ENCODE results near the gene GTF2A1. TPM values are rescaled to one million over a fixed set of nuclear protein-coding genes. Genes with fewer than 3 reads are reported as not detected.
A peak's percentile ranks its signal among the peaks of the same experiment; 100 is the strongest.
"Not testable (repeated sequence)": the region's sequence is repeated elsewhere in the genome, so short reads cannot be mapped to it uniquely, and the experiment has no call there.

The GTF2A1 gene
- total RNA-seq, result 21.7 TPM

GRCh38 chr14:81220830-81221578 lies at the start of gene GTF2A1:
Gene GTF2A1, minus strand, starts transcription at chr14:81220959. Its CDS starts 441 bp downstream, at chr14:81220518.
- ATAC-seq, result peak; percentile 95

- no peak for ATAC-seq
Measured at GRCh38 chr14:81269979-81270375, 49.2 kb upstream of the GTF2A1 start.

GRCh38 chr14:81269100-81269978 lies 48.6 kb upstream of the GTF2A1 start:
- peak; percentile 79 for ATAC-seq

- peak; percentile 85 for ATAC-seq
Measured at GRCh38 chr14:81268016-81268416, 47.3 kb upstream of the GTF2A1 start.

- ATAC-seq, result no peak
Measured at GRCh38 chr14:81265636-81266169, 44.9 kb upstream of the GTF2A1 start.

GRCh38 chr14:81264671-81265070 lies 43.9 kb upstream of the GTF2A1 start:
- no peak for ATAC-seq

- ATAC-seq, result no peak
Measured at GRCh38 chr14:81263777-81264410, 43.1 kb upstream of the GTF2A1 start.

- no peak for ATAC-seq
Measured at GRCh38 chr14:81261176-81261575, 40.4 kb upstream of the GTF2A1 start.

- ATAC-seq, result no peak
Measured at GRCh38 chr14:81260732-81261131, 40.0 kb upstream of the GTF2A1 start.

- peak; percentile 49 for ATAC-seq
Measured at GRCh38 chr14:81256289-81256960, 35.7 kb upstream of the GTF2A1 start.

GRCh38 chr14:81252278-81252677 lies 31.5 kb upstream of the GTF2A1 start:
- no peak for ATAC-seq

- peak; percentile 27 for ATAC-seq
Measured at GRCh38 chr14:81247271-81247766, 26.6 kb upstream of the GTF2A1 start.

- peak; percentile 79 for ATAC-seq
Measured at GRCh38 chr14:81246461-81247270, 25.9 kb upstream of the GTF2A1 start.

GRCh38 chr14:81245771-81246170 lies 25.0 kb upstream of the GTF2A1 start:
- ATAC-seq, result no peak

- ATAC-seq, result not testable (repeated sequence)
Measured at GRCh38 chr14:81244431-81244830, 23.7 kb upstream of the GTF2A1 start.

- ATAC-seq, result no peak
Measured at GRCh38 chr14:81243499-81243898, 22.7 kb upstream of the GTF2A1 start.

- ATAC-seq, result not testable (repeated sequence)
Measured at GRCh38 chr14:81236849-81237248, 16.1 kb upstream of the GTF2A1 start.

- no peak for ATAC-seq
Measured at GRCh38 chr14:81236138-81236537, 15.4 kb upstream of the GTF2A1 start.

- ATAC-seq, result no peak
Measured at GRCh38 chr14:81235096-81235495, 14.3 kb upstream of the GTF2A1 start.

GRCh38 chr14:81234278-81234677 lies 13.5 kb upstream of the GTF2A1 start:
- no peak for ATAC-seq

GRCh38 chr14:81233615-81234014 lies 12.9 kb upstream of the GTF2A1 start:
- no peak for ATAC-seq
